GM12878 (cell line): ENCODE results near the gene VPS8. TPM values are rescaled to one million over a fixed set of nuclear protein-coding genes. Genes with fewer than 3 reads are reported as not detected.

ENCODE experiments used
- CBFB ChIP-seq: IDR thresholded peaks from 2 replicates; pipeline ENCODE4 v1.6.1; 2016; ENCODE audit warnings: antibody characterized with exemption, low read depth
- CEBPZ ChIP-seq: fragments of 150-350 bp; IDR thresholded peaks from 2 replicates; pipeline ENCODE4 v1.6.1; 2016; ENCODE audit warnings: low read depth, low read length
- CREB1 ChIP-seq: IDR thresholded peaks from 2 replicates; pipeline ENCODE4 v1.6.1; 2012; ENCODE audit warnings: low read depth, mild to moderate bottlenecking, inconsistent platforms
- CREM ChIP-seq: IDR thresholded peaks from 2 replicates; pipeline ENCODE4 v1.6.1; 2014; ENCODE audit warnings: antibody characterized with exemption, low read depth
- CTCF ChIP-seq, 3 experiments: IDR thresholded peaks in 2 of 3; conservative IDR thresholded peaks in 1 of 3; 2 replicates each; pipeline ENCODE4 v1.5.1; 2011; ENCODE audit warnings: low read depth in 3 of 3, low read length in 3 of 3, mild to moderate bottlenecking in 3 of 3, control low read depth in 2 of 3, moderate library complexity in 2 of 3, inconsistent platforms in 1 of 3, mixed read lengths in 1 of 3; ENCODE audit not compliant: control insufficient read depth in 2 of 3, insufficient read depth in 1 of 3; ENCODE audit errors: extremely low read depth in 1 of 3
- EP300 ChIP-seq, 2 experiments: fragments of 150-350 bp in 1 of 2; IDR thresholded peaks; 2 replicates each; pipeline ENCODE4 v1.6.1; 2011 to 2012; ENCODE audit warnings: low read depth in 2 of 2, low read length in 2 of 2, borderline replicate concordance in 1 of 2, improper control_type of control experiment in 1 of 2, inconsistent platforms in 1 of 2; ENCODE audit not compliant: control insufficient read depth in 1 of 2
- FOS ChIP-seq: IDR thresholded peaks from 3 replicates; pipeline ENCODE4 v1.6.1; 2011; ENCODE audit warnings: borderline replicate concordance; ENCODE audit not compliant: insufficient read length; ENCODE audit errors: extremely low read depth
- GABPA ChIP-seq: IDR thresholded peaks from 2 replicates; pipeline ENCODE4 v1.6.1; 2014; ENCODE audit warnings: antibody characterized with exemption, low read depth, mild to moderate bottlenecking, inconsistent platforms
- JUND ChIP-seq: IDR thresholded peaks from 2 replicates; pipeline ENCODE4 v1.6.1; 2012; ENCODE audit warnings: low read depth, mild to moderate bottlenecking, low read length, improper control_type of control experiment, moderate library complexity
- LARP7 ChIP-seq: fragments of 450-650 bp; IDR thresholded peaks from 2 replicates; pipeline ENCODE4 v1.6.1; 2017; ENCODE audit warnings: mild to moderate bottlenecking
- MYC ChIP-seq: IDR thresholded peaks from 2 replicates; pipeline ENCODE4 v1.6.1; 2011; ENCODE audit warnings: mild to moderate bottlenecking, low read length, moderate library complexity, inconsistent platforms; ENCODE audit not compliant: insufficient read depth, insufficient replicate concordance, insufficient read length, severe bottlenecking
- NR2C1 ChIP-seq: fragments of 450-650 bp; IDR thresholded peaks from 2 replicates; pipeline ENCODE4 v1.6.1; 2017; ENCODE audit warnings: antibody characterized with exemption, mild to moderate bottlenecking, moderate library complexity
- NR2C2 ChIP-seq: IDR thresholded peaks from 2 replicates; pipeline ENCODE4 v1.6.1; 2011; ENCODE audit warnings: borderline replicate concordance, low read depth; ENCODE audit not compliant: control insufficient read depth, insufficient read length
- NR2F1 ChIP-seq: fragments of 450-650 bp; conservative IDR thresholded peaks from 2 replicates; pipeline ENCODE4 v1.6.1; 2017; ENCODE audit warnings: mild to moderate bottlenecking
- POLR2A ChIP-seq: IDR thresholded peaks from 2 replicates; pipeline ENCODE4 v1.6.1; 2011; ENCODE audit warnings: low read depth, mild to moderate bottlenecking, low read length
- POLR2AphosphoS5 ChIP-seq: IDR thresholded peaks from 2 replicates; pipeline ENCODE4 v1.6.1; 2011; ENCODE audit warnings: mild to moderate bottlenecking, low read length, inconsistent platforms
- POU2F2 ChIP-seq: IDR thresholded peaks from 3 replicates; pipeline ENCODE4 v1.6.1; 2011; ENCODE audit warnings: low read depth, mild to moderate bottlenecking, low read length, borderline replicate concordance
- RB1 ChIP-seq: fragments of 450-650 bp; formaldehyde crosslinking; IDR thresholded peaks from 2 replicates; pipeline ENCODE4 v1.6.1; 2017; ENCODE audit warnings: mild to moderate bottlenecking, borderline replicate concordance
- RCOR1 ChIP-seq: conservative IDR thresholded peaks from 2 replicates; pipeline ENCODE4 v1.6.1; 2012; ENCODE audit warnings: low read depth, low read length, improper control_type of control experiment
- RFX5 ChIP-seq: IDR thresholded peaks from 2 replicates; pipeline ENCODE4 v1.6.1; 2011; ENCODE audit warnings: low read depth, low read length, improper control_type of control experiment
- SPI1 ChIP-seq: IDR thresholded peaks from 2 replicates; pipeline ENCODE4 v1.6.1; 2011; ENCODE audit warnings: low read depth, mild to moderate bottlenecking, low read length, moderate library complexity, borderline replicate concordance; ENCODE audit not compliant: insufficient read depth
- SUPT20H ChIP-seq: IDR thresholded peaks from 2 replicates; pipeline ENCODE4 v1.6.1; 2011; ENCODE audit warnings: low read depth, mild to moderate bottlenecking, low read length, moderate library complexity, borderline replicate concordance; ENCODE audit not compliant: control insufficient read depth
- TCF7 ChIP-seq: IDR thresholded peaks from 2 replicates; pipeline ENCODE4 v1.6.1; 2014; ENCODE audit warnings: antibody characterized with exemption, borderline replicate concordance
- USF2 ChIP-seq: IDR thresholded peaks from 2 replicates; pipeline ENCODE4 v1.6.1; 2011; ENCODE audit warnings: low read depth, low read length, improper control_type of control experiment, borderline replicate concordance
- ZNF24 ChIP-seq: fragments of 450-650 bp; IDR thresholded peaks from 2 replicates; pipeline ENCODE4 v1.6.1; 2017; ENCODE audit warnings: antibody characterized with exemption, mild to moderate bottlenecking
- polyA plus RNA-seq, 11 experiments: library from polyadenylated mRNA; depleted of rRNA in 4 of 11; unstranded in 6 of 11; stranded (reverse) in 5 of 11; fragments of >200 nt; fragmentation: Nextera tagmentation in 4 of 11; fragmentation: Illumina TruSeq in 1 of 11; extraction: Ambion mirVana in 4 of 11; extraction: Trizol in 1 of 11; gene quantifications; 1 replicate in 1 of 11; 2 replicates in 10 of 11; pipeline versions ENCODE4 v1.2.1 to v1.2.3, GENCODE V29; 2011 to 2016; ENCODE audit warnings: inconsistent platforms in 2 of 11, missing spikeins in 2 of 11, low read depth in 1 of 11
- total RNA-seq, 4 experiments: library from RNA; depleted of rRNA in 3 of 4; stranded (reverse); fragments of >200 nt in 3 of 4; fragmentation: Illumina TruSeq in 1 of 4; extraction: Trizol in 1 of 4; gene quantifications; 2 replicates each; pipeline versions ENCODE4 v1.2.1 to v1.2.3, GENCODE V29; 2013 to 2021

Gene VPS8
- total and polyA plus RNA-seq, 10 of the 15 experiments (the other 5 are each of a cell fraction or from before 2014, with no cell fraction given) = 8.9 to 34.7 (median 20.9) TPM

- TF ChIP-seq FOS (no peak), CTCF (IDR thresholded peaks at IDR 0.05 in 2 of 3, conservative IDR thresholded peaks at IDR 0.05 in 1 of 3; ENCODE audit: control insufficient read depth in 2 of 3, extremely low read depth in 1 of 3, insufficient read depth in 1 of 3, low read depth in 3 of 3, low read length in 3 of 3) (peak; percentile 41 to 49 (median 45); a peak in 5 of 6 replicates), SPI1 (peak; percentile 91), CEBPZ (no peak), POU2F2 (no peak), ZNF24 (no peak), NR2C1 (no peak), NR2F1 (no peak), NR2C2 (no peak), USF2 (peak; percentile 93), CREB1 (peak; percentile 43; the same call in 1 of the 2 replicates), RCOR1 (no peak), POLR2A (peak; percentile 93), CBFB (peak; percentile 69), SUPT20H (no peak), GABPA (no peak), MYC (no peak), POLR2AphosphoS5 (peak; percentile 79), JUND (no peak), RFX5 (no peak), CREM (no peak), TCF7 (no peak), LARP7 (no peak), EP300 (IDR thresholded peaks at IDR 0.05; ENCODE audit: borderline replicate concordance in 1 of 2, control insufficient read depth in 1 of 2, low read depth in 2 of 2, low read length in 2 of 2) (no peak), RB1 (0 out of 2 replicates have a peak, but pooled peaks have one; percentile 48)
Measured at GRCh38 chr3:184811999-184812661, at the start of gene VPS8 (continued).
